ENCODE measurements around the gene SH3BGRL3. TPM values are rescaled to one million over a fixed set of nuclear protein-coding genes. Genes with fewer than 3 reads are reported as not detected.
A peak's percentile ranks its signal among the peaks of the same experiment; 100 is the strongest.
"Not testable (repeated sequence)": the region's sequence is repeated elsewhere in the genome, so short reads cannot be mapped to it uniquely, and the experiment has no call there.

Gene SH3BGRL3
- total RNA-seq, 1 donor from 2014 or later, result 17.5 TPM

DNA sequence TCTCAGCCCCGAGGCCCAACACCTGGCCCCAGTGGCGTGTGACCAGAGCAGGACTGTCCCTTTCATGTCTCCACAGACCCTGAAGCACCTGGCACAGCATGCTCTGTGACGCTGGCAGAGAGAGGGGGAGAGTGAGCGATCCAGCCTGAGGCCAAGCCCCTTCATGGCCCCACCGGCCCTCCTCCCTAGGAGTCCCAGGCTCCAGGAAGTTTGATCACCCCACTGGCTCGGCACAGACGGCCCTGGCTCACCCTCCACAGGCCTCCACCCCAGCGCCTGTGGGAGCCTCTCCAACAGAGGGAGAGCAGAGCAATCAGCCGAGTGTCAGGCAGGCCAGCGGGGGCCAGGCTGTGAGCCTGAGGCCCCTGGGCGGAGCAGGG lies 11.0 kb downstream of the SH3BGRL3 start:
- DNase-seq (ENCODE audit: low read depth in 2 of 2), result no peak

DNA sequence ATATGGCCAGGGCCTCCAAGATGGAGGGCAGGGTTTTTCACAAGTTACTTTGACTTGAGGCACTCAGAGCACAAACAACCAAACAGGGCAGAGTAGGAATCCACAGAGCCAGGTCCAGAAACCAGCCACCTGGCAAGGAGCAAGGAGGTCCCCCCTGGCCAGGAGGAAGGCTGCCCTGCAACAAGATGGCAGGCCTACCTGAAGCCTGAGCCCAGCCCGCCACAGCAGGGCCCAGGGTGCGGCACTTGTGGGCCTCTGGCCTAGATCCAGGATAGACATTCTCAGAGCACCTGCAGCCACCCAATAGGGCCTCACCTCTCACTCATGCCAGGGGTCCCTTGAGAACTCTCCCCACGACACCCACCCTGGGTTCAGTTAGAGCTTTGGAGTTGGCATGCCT lies 11.5 kb downstream of the SH3BGRL3 start:
- DNase-seq (ENCODE audit: low read depth in 2 of 2), result no peak

DNA sequence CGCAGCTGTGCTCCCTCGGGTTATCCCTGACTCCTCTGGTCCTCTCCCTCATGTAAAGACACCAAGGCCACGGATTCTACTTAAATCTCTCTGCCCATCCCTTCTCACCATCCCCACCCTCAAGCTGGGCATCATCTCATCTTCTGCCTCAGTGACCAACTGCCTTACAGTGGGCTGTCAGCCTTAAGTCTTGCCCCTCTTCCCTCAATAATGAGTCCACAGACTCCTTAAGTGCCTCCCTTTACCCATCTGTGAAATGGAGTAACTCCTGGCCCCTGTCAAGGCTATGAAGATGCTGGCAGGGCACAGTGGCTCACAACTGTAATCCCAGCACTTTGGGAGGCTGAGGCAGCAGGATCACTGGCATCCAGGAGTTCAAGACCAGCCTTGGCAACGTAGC lies 12.1 kb downstream of the SH3BGRL3 start:
- DNase-seq (ENCODE audit: low read depth in 2 of 2), result no peak

DNA sequence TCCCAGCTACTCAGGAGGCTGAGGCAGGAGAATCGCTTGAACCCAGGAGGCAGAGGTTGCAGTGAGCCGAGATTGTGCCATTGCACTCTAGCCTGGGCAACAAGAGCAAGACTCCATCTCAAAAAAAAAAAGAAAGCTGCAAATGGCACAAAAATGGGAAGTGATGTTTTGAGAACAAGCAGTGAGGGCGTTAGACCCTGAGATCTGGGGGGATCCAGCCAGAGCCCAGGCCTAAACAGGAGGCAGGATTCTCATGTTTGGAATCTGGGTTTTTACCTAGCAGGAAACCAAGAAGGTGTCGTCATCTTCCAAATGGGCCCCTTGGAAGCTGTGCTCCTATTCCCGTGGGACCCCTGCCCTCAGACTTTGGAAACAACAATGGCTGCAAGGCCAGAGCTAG lies 12.8 kb downstream of the SH3BGRL3 start:
- not testable (repeated sequence) for DNase-seq (ENCODE audit: low read depth in 2 of 2)

DNA sequence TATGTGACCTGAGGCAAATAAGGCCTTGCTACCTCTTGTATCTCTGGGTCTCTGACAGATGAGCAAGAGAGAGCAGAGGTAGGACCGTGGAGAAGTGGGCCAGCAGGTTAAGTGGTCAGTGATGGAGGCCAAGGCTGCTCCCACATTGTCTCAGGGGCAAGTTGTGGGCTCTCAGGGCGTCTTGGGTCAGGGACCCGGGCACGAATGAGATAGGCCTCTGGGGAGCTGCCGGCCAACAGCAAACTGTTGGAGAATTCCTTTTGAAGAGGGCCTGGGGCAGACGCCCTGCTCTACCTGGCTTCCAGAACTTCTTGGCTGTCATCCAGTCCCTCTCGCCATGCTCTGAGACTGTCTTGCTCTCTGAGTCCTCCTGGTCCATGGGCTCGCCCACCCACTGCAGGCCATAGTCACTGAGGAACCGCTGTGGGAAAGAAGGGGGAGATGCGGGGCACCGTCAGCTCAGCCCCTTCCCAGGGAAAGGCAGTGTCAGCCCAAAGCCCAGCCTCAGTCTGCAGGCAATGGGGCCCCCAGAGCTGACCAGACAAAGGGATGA lies 14.1 kb downstream of the SH3BGRL3 start:
- no peak for DNase-seq (ENCODE audit: low read depth in 2 of 2)

DNA sequence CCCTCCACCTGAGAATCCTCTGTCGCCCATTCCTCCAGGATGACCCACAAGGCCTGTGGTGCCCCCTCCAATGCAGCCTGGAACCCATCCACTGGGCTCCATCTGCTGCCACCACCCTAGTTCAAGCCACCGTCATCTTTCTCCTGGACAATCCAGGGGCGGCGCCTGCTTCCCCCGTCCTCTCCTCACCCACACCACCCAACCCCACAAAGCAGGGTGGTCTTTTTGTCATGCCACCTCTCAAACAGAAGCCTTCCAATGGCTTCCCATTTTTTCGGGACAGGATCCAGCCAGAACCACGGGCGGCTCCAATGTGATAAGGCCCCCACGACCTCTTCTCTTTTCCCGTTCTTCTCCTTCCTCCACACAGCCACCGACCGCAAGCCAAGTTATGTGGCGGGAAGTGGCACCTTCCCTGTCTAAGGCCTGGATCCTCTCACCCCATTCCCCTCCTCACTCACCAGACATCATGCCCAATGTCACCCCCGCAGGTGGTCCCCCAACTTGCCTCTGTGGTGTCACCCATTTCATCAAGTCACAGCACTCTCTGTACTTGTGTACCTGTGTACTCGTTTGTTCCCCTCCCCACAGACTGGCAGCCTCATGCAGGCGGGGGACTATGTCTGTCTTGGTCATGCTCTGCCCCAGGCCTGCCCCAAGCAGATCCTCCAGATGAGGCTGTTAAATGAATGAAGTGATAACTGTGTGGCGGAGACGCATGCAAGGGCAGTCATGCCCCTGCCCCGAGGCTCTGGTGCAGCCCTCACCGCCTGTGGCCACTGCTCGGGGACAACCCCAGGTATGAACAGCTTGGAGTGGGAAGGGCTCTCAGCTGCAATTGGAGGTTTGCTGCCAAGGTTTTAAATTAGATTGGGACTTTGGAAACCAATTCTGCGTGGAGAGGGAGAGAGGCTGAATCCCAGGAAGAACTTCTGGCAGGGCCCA lies 15.6 kb downstream of the SH3BGRL3 start:
- no peak for DNase-seq (ENCODE audit: low read depth in 2 of 2)

DNA sequence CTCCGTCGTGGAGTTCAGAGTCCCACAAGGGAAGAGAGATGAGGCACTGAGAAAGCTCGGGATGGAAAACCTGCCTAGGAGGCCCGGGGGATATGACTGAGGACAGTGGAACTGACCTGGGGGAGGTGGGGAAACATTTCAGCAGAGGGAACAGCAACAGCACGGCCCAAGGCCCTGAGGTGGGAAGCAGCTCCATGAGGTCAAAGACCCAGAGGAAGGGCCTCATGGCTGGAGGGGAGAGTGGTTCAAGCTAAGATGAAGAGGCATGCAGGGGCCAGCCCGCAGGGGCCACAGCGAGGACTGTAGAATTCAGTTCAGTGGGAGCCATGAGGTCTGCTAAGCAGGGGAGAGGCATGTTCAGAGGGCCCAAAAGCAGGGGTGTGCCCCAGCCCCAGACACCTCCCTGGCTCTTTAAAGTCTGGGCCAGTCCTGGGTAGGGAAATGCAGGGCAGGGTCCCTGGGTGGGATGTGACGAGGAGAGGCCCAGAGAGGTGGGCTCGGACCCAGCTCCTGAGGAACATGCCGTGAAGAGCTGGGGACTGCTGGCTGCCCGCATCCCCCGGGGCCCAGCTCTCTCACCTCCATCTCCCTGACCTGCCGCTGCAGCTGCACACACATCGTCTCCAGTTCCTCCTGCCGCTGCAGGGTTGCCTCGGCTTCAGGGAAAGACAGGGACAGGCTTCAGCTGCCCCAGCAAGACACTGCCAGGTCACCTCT lies 16.6 kb downstream of the SH3BGRL3 start:
- no peak for DNase-seq (ENCODE audit: low read depth in 2 of 2)

DNA sequence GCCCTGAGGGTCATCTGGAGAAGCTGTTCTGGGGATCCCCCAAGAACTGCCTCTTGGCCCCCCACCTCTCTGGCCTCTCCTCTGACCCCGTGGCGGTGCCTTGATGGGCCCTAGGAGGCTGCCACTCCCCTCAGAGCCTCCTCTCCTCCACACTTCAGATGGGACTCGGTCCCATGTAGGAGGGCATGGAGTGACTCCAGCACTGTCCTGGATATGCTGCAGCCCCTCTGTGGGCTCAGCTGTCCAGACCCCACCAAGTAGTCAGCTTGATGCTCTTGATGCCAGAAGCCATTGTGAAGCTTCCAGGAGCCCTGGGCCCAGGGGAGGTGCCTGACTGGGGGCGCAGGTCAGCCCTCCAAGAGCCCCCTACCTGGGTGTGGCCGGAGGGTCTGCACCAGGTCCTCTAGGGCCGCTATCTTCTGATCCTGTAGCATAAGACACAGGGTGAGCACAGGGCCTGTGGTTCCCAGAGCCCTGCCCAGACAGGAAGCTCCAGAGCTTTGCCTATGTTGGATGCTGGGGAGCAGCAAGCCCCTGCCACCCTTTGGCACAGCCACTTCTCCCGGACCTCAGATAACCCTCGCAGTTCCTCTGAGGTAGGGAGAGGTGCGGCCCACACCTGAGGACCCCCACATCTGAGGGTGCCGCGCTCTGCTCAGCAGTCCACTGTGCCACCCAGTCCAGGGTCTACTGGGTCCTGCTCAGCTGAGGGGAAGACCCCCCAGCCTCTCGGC lies 17.3 kb downstream of the SH3BGRL3 start:
- DNase-seq (ENCODE audit: low read depth in 2 of 2), result no peak

DNA sequence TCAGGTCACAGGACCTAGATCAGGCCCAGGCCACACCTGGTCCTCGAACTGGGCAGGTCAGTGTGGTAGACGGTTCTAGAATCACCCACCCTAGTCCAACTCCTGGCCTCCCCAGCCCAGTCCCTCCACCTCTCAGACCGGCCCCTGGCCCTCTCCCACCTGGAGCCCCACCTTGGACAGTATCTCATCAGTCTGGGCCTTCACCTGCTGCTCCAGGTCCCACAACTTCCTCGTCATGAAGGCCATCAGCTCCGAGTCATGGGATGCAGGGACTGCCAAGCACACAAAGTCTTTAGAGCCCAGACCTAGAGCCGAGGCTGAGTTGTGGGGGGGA lies 17.9 kb downstream of the SH3BGRL3 start:
- no peak for DNase-seq (ENCODE audit: low read depth in 2 of 2)

DNA sequence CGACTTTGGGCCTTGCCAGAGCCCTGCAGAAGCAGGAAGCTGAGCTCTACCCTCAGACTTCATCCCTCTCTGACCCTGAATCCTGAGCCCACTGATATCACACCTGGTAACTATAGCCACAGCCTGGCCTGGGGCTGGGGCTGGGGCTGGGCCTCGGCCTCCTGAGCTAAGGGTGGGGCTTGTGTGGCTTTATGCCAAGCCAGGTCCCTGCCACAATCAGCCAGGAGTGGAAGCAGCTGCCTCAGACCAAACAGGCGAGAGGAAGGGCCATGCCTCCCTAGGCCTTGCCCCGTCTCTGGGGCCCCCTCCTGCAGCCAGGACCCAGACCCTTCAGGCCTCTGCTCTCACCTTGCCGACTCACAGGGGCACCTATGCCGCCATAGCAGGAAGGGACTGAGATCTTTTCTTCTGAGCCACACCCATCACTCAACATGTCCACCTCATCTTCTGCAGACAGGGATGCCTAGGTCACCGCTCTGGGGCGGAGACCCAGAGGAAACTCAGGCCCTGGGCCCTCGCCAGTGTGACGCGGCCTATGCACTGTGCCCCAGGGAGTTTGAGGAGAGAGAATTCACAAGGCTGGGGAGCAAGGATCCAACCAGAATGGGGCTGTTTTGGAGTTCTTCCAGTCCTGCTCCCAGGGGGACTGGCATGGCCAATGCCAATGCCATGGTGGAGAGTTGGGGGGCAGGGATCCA lies 20.8 kb downstream of the SH3BGRL3 start:
- DNase-seq (ENCODE audit: low read depth in 2 of 2), result no peak

DNA sequence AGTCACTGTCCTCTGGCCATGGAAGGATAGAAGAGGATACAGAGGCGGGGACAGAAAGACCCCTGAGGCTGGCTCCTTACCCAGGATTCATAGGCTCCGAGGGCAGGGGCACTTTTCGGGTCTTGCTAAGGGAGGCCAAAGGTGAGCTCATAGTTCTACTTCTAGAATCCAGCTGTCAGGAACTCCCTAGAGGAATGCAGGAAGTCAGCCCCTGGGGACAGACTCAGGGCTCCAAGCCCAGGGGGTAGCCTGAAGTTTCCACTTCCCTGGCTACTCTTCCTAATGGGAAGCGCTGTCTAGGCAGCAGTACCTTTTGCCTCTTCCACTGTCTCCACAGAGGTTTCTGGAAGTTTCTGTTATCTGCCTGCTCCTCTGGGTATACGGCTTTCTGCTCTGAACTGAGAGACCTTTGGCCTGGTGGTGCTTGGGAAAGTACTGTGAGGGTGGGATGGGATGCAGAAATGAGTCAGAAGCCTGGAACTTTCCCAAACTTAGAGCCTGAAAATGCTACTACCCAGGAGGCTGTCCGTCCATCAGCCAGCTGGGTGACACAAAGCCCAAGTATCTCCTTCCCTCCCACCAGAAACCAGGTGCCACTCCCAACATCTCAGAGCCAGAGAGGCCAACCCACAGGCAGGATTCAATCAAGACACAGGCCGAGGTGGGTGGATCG lies 23.0 kb downstream of the SH3BGRL3 start:
- peak in 1 of 2 donors; percentile 30 for DNase-seq (ENCODE audit: low read depth in 2 of 2)

DNA sequence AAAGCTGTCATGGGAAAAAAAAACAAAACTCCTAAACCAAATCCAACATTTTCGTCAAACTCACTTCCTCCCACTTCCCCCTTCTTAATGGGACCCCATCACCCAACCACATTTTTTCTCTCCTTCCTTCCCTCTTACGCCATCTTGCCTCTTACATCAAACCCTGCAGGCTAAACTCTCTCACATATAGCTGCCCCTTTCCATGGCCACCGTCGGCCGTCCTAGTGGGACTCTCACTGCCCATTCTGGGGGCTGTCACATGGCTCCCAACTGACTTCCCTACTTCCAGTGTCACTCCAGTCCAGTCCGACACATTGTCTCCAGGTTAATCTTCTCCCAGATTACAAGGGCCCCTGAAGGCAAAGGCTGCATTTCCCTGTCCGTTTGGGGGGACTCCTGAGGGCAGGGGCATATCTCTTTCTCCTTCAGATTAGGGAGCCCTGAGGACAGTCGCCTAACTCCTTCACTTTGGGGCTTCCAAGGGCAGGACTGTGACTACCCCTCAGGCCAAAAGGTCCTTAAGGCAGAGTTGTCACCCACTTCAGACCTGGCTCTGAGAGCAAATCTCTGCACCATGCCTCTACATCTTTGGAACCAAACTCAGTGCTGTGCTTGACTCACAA lies 25.9 kb downstream of the SH3BGRL3 start:
- DNase-seq (ENCODE audit: low read depth in 2 of 2), result no peak

DNA sequence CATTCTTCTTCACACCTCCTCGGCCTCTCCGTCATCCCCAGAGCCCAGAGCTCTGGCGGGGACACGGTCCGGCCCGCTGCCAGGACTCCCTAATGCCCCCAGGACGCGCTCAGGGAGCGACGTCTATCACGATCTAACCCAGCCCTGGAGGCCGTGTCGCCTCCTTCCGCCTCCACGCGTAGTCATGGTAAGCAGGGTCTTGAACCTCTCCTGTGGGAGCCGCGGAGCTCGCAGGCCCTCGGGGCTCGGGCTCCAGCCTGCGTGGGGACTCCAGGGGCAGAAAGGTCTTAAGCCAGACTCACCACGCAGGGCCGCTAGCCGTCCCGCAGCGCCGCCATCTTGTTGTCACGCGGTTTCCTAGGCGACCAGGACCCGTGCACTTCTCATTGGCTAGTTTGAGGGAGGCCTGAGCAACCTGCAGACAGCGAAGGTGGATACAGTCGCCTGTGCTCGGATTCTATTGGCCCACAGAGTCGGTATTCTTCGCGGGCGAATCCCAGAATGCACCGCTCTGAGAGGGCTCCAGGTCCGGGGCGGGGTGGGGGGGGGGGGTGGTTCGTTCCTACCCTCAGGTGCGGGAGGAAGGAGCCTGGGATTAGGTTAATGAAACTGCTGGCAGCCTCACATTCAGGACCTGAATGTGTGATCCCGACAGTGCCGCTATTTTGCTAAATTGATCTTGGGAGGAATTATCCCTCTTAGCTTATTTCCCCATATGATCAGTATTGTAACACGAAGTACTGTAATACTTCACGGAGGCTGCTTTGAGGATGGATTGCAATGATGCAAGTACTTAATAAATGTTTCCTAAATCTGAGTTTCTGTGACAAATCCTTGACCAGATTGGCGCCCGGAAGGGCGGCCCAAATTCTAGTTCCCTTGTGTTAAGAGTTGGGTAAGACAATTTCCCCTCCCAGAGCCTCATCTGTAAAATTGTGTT lies 26.7 kb downstream of the SH3BGRL3 start, which contains the start of gene UBXN11:
TSS of gene UBXN11 (minus strand) at position 347 of the 940 bp plus-strand sequence. CDS start 3,753 bp downstream, outside the sequence.
- peak; percentile 92 to 95 for DNase-seq (ENCODE audit: low read depth in 2 of 2)

DNA sequence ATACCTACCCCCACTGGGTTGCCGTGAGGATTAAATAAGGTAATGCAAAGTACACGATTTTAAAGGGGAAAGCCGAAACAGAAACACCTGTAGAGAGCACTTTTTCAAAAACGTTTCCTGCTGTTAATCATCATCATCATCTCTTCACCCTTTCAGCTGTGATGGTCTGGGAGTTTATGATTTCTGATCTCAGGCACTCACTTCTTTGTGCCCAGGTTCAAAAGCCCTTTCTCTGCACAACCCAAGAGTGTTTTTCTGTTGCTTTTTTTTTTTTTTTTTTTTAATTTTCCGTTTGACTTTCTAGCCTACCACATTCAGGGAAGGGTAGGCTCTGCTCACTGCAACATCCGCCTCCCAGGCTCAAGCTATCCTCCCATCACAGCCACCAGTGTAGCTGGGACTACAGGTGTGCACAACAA lies 27.5 kb downstream of the SH3BGRL3 start:
- DNase-seq (ENCODE audit: low read depth in 2 of 2), result no peak

DNA sequence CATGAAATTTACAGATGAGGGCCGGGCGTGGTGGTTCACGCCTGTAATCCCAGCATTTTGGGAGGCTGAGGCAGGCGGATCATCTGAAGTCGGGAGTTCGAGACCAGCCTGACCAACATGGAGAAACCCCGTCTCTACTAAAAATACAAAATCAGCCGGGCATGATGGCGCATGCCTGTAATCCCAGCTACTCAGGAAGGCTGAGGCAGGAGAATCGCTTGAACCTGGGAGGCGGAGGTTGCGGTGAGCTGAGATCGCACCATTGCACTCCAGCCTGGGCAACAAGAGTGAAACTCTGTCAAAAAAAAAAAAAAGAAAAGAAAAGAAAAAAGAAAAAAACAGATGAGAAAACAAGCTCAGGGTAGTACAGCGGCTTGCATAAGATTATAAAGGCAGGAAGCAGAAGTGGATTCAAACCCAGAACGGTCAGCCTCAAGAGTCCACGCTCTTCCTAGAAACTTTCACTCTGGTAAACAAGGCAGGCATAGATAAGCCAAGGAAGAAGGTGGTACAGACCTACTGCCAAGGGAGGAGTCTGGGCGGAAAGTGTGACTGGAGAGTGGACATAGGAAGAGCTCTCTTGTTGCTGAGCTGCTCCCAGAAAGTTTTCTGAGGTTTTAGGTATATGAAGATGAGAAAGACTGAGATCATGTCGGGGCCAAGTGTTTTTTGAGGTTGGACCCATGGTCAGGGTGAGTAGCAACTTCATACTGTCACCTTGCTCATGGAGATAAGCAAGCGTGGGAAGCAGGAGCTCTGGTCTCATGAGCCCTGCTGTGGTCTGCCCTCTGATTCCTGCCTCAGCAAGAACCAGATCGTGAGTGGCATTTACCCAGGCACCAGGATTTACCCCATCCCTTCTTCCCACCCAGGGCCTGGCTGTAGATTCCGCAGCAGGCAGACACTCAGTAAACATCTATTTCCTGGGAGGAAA lies 28.3 kb downstream of the SH3BGRL3 start:
- DNase-seq (ENCODE audit: low read depth in 2 of 2), result not testable (repeated sequence)

DNA sequence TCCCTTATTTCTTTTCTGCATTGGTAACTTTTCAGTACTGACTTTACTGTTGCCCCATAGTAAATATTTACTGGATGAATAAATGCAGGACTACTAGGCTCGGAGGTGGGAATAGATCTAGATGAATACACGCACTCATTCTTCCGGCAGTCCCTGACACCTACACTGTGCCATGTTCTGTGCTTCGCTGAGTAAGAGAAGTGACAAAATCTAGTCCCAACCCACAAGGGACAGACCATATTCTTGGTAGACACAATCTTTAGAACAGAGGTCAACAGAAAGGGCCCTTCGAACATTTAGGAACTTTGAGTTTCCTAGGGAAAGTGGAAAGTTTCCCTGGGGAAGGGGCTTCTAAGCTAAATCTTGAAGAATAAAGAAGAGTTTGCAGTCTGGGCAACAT lies 34.6 kb downstream of the SH3BGRL3 start:
- no peak for DNase-seq (ENCODE audit: low read depth in 2 of 2)
